Loucy (cell line): Measurements from ENCODE around the gene SPI1.
"Not testable (repeated sequence)": the region's sequence is repeated elsewhere in the genome, so short reads cannot be mapped to it uniquely, and the experiment has no call there.

Experiments used
- H2AFZ ChIP-seq: fragments of 200-600 bp; sonication (generic); 2 replicates; pipeline ENCODE4 v1.6.0; 2016; ENCODE audit warnings: antibody characterized with exemption, mild to moderate bottlenecking, low read length, moderate library complexity
- H3F3A ChIP-seq: fragments of 200-600 bp; 2 replicates; pipeline ENCODE4 v1.6.0; 2016; ENCODE audit warnings: antibody characterized with exemption, low read depth, mild to moderate bottlenecking
- H3K27me3 ChIP-seq: fragments of 200-600 bp; sonication (generic); 2 replicates; pipeline ENCODE4 v1.6.1; 2014; ENCODE audit warnings: low read length, mild to moderate bottlenecking; ENCODE audit not compliant: insufficient read depth, poor library complexity, severe bottlenecking
- H3K36me3 ChIP-seq: fragments of 200-600 bp; sonication (generic); 2 replicates; pipeline ENCODE4 v1.6.1; 2016; ENCODE audit warnings: low read length; ENCODE audit not compliant: insufficient read depth
- H3K4me1 ChIP-seq: fragments of 200-600 bp; sonication (generic); 2 replicates; pipeline ENCODE4 v1.5.1; 2014; ENCODE audit warnings: low read length, mild to moderate bottlenecking; ENCODE audit not compliant: insufficient read depth, poor library complexity, severe bottlenecking
- H3K4me2 ChIP-seq: fragments of 200-600 bp; sonication (generic); 2 replicates; pipeline ENCODE4 v1.6.0; 2014; ENCODE audit warnings: antibody characterized with exemption, low read length, low read depth, mild to moderate bottlenecking; ENCODE audit not compliant: poor library complexity, severe bottlenecking
- H3K4me3 ChIP-seq: fragments of 200-600 bp; sonication (generic); 2 replicates; pipeline ENCODE4 v1.5.1; 2014; ENCODE audit warnings: low read length, mild to moderate bottlenecking, mixed read lengths; ENCODE audit not compliant: poor library complexity, severe bottlenecking
- H3K79me2 ChIP-seq: fragments of 200-600 bp; sonication (generic); 2 replicates; pipeline ENCODE4 v1.6.1; 2014; ENCODE audit warnings: low read length; ENCODE audit not compliant: insufficient read depth
- H3K9ac ChIP-seq: fragments of 200-600 bp; sonication (generic); 2 replicates; pipeline ENCODE4 v1.6.0; 2014; ENCODE audit warnings: mild to moderate bottlenecking, low read depth, low read length, moderate library complexity; ENCODE audit not compliant: poor library complexity, severe bottlenecking
- H3K9me2 ChIP-seq: fragments of 200-600 bp; sonication (generic); replicated peaks from 2 replicates; pipeline ENCODE4 v1.6.1; 2016; ENCODE audit warnings: low read depth, low read length, mixed read lengths
- H3K9me3 ChIP-seq: fragments of 200-600 bp; sonication (generic); 2 replicates; pipeline ENCODE4 v1.6.1; 2014; ENCODE audit warnings: mild to moderate bottlenecking, antibody characterized with exemption, low read length, low read depth; ENCODE audit not compliant: insufficient read depth
- H4K20me1 ChIP-seq: fragments of 200-600 bp; sonication (generic); 2 replicates; pipeline ENCODE4 v1.6.0; 2014; ENCODE audit warnings: antibody characterized with exemption, low read length, mild to moderate bottlenecking; ENCODE audit not compliant: insufficient read depth, poor library complexity, severe bottlenecking
- CTCF ChIP-seq: fragments of 200-600 bp; sonication (generic); conservative IDR thresholded peaks from 2 replicates; pipeline ENCODE4 v1.5.1; 2014; ENCODE audit warnings: mild to moderate bottlenecking, antibody characterized with exemption, low read length
- EZH2phosphoT487 ChIP-seq: fragments of 200-600 bp; IDR thresholded peaks from 2 replicates; pipeline ENCODE4 v1.6.1; 2018; ENCODE audit warnings: antibody characterized with exemption, mild to moderate bottlenecking, moderate library complexity, borderline replicate concordance

Gene SPI1

GRCh38 chr11:47335733-47336132 lies 42.6 kb downstream of the SPI1 start:
- no peak for TF ChIP-seq CTCF
- TF ChIP-seq EZH2phosphoT487: no peak
- H3K9me3 ChIP-seq: no peaks in the 10 kb centered on the region
- H2AFZ ChIP-seq: no peak overlapping the region
- H3K36me3 ChIP-seq: peaks cover 3% of the 10 kb centered on the region; the same call in 1 of the 2 replicates
- no peaks in the 10 kb centered on the region for H3K79me2 ChIP-seq
- no peaks in the 10 kb centered on the region for H4K20me1 ChIP-seq
- no peaks in the 10 kb centered on the region for H3K4me1 ChIP-seq
- H3K27me3 ChIP-seq: no peaks in the 10 kb centered on the region
- no peaks in the 10 kb centered on the region for H3K9me2 ChIP-seq
- no peak overlapping the region for H3K9ac ChIP-seq
- H3K4me3 ChIP-seq: no peak overlapping the region
- H3F3A ChIP-seq: no peaks in the 10 kb centered on the region
- no peak overlapping the region for H3K4me2 ChIP-seq

GRCh38 chr11:47334699-47335411 lies 43.5 kb downstream of the SPI1 start:
- H3K79me2 ChIP-seq, H3K9me3 ChIP-seq, H3K9ac ChIP-seq: not testable (repeated sequence)

GRCh38 chr11:47333886-47334443 lies 44.4 kb downstream of the SPI1 start:
- Histone ChIP-seq H3K27me3 (no peaks in the 10 kb centered on the region), H3K36me3 (peaks cover 3% of the 10 kb centered on the region; the same call in 1 of the 2 replicates), H4K20me1 (no peaks in the 10 kb centered on the region), H3F3A (no peaks in the 10 kb centered on the region), H3K4me2 (no peak overlapping the region), H3K9me2 (no peaks in the 10 kb centered on the region), H3K9me3 (no peaks in the 10 kb centered on the region), H3K4me1 (no peaks in the 10 kb centered on the region), H3K4me3 (no peak overlapping the region), H3K79me2 (no peaks in the 10 kb centered on the region), H2AFZ (no peak overlapping the region), H3K9ac (no peak overlapping the region)
- no peak for TF ChIP-seq CTCF
- TF ChIP-seq EZH2phosphoT487: no peak

More at GRCh38 chr11:47334699-47335411, 43.5 kb downstream of the SPI1 start:
- not testable (repeated sequence) for H3K36me3 ChIP-seq, H2AFZ ChIP-seq, H3K27me3 ChIP-seq, H3K4me3 ChIP-seq, H3F3A ChIP-seq, H3K4me1 ChIP-seq, H3K4me2 ChIP-seq, H3K9me2 ChIP-seq, H4K20me1 ChIP-seq

- no peak overlapping the region for H3K4me3 ChIP-seq
- H3K9ac ChIP-seq: no peak overlapping the region
- no peaks in the 10 kb centered on the region for H3K79me2 ChIP-seq
- H2AFZ ChIP-seq: no peak overlapping the region
- H3K36me3 ChIP-seq: peaks cover 3% of the 10 kb centered on the region; the same call in 1 of the 2 replicates
- no peaks in the 10 kb centered on the region for H3K27me3 ChIP-seq
- H3K9me2 ChIP-seq: no peaks in the 10 kb centered on the region
- H3K9me3 ChIP-seq: no peaks in the 10 kb centered on the region
- H3K4me2 ChIP-seq: no peak overlapping the region
- TF ChIP-seq CTCF: no peak
- no peak for TF ChIP-seq EZH2phosphoT487
- H3F3A ChIP-seq: no peaks in the 10 kb centered on the region
- no peaks in the 10 kb centered on the region for H4K20me1 ChIP-seq
- no peaks in the 10 kb centered on the region for H3K4me1 ChIP-seq
These were observed 44.9 kb downstream of the SPI1 start for GRCh38 chr11:47333526-47333845.
